GM20431 (cell line): ENCODE data around the gene CTSZ.
"Not testable (repeated sequence)": the region's sequence is repeated elsewhere in the genome, so short reads cannot be mapped to it uniquely, and the experiment has no call there.

Experiments used
- in situ Hi-C: fragments of 300-500 bp; cut with MseI, MboI; formaldehyde crosslinking; loops from one replicate; pipeline ENCODE4 v1.15.0; 2020; ENCODE audit warnings: low sequenced_read_pairs; ENCODE audit not compliant: unreplicated experiment

CTSZ gene

DNA sequence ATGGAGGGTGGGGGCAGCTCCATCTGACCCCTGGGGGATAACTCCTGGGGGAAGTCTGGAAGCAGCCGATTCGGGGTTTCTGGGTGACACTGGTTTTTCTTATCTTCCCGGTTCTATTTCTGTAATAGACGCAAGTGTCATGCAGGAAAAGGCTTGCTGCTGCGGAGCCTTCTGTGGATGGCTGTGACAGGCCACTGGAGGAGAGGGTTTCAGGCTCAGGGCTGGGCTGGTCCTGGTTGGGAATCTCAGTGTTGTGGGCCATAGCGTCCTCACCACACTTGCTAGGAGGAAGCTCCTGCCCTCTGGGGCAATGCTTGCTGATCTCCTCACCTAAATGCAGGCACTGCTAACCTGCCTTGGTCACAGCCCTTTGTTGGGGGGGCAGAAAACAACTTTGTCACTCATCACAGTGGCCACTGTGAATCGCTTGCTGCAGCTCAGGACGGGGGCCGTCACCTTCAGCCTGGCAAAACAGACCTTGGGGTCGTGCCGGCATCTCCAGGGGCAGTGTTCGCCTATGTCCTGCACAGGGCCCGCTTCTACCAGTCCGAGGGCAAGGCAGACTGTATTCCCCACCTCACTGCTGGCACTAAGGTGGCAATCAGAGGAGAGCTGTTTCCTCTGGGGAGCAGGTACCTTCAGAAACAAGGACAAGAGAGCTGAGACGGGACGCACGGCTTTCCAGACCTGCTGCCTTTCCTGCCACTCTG is 7.8 kb upstream of the CTSZ start:
- in situ Hi-C loops, result no loop called here

GRCh38 chr20:59013959-59014608 is 7.0 kb upstream of the CTSZ start:
- in situ Hi-C loops, result no loop called here

GRCh38 chr20:59013031-59013951 is 6.2 kb upstream of the CTSZ start:
- in situ Hi-C loops, result no loop called here

DNA sequence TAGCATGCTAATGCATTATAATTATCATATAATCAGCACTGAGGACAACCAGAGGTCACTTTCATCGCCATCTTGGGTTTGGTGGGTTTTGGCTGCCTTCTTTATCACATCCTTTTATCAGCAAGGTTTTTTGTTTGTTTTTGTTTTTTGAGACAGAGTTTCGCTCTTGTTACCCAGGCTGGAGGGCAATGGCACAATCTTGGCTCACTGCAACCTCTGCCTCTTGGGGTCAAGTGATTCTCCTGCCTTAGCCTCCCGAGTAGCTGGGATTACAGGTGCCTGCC is 4.8 kb upstream of the CTSZ start:
- in situ Hi-C loops, result not testable (repeated sequence)

GRCh38 chr20:59010995-59011873 is 4.2 kb upstream of the CTSZ start:
- in situ Hi-C loops, result no loop called here

DNA sequence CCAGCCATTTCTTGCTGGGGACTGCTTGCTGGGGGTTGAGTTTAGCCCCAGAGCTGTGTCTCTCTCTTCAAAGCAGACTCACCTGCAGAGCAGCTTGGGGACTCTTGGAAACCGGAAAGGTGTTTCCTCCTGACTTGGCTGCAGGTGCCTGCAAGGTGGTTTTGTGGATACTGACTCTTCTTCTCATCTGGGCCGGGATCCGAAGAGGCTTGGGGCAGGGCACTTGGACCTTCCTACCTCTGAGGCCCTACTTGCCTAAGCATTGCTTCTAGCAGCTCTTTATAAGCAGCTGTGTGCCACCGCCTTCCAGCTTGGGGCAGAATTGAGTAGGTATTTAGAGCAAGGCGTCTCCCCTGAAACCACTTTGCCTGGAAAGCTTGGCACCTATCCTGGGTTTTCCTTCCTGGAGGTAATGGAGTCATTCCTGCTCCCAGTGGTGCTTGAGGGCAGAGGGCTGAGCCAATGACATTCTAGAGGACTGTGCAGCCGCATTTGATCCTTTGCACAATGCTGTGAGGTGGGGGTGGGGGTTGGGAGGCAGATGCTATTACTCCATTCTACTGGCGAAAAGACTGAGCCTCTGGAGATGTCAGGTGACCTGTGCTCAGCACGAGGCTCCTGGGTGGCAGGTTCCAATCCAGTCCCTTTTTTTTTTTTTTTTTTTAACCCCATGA is 3.4 kb upstream of the CTSZ start:
- in situ Hi-C loops, result no loop called here

- in situ Hi-C loops, result no loop called here
These were observed 1.8 kb upstream of the CTSZ start for GRCh38 chr20:59008715-59009336.

DNA sequence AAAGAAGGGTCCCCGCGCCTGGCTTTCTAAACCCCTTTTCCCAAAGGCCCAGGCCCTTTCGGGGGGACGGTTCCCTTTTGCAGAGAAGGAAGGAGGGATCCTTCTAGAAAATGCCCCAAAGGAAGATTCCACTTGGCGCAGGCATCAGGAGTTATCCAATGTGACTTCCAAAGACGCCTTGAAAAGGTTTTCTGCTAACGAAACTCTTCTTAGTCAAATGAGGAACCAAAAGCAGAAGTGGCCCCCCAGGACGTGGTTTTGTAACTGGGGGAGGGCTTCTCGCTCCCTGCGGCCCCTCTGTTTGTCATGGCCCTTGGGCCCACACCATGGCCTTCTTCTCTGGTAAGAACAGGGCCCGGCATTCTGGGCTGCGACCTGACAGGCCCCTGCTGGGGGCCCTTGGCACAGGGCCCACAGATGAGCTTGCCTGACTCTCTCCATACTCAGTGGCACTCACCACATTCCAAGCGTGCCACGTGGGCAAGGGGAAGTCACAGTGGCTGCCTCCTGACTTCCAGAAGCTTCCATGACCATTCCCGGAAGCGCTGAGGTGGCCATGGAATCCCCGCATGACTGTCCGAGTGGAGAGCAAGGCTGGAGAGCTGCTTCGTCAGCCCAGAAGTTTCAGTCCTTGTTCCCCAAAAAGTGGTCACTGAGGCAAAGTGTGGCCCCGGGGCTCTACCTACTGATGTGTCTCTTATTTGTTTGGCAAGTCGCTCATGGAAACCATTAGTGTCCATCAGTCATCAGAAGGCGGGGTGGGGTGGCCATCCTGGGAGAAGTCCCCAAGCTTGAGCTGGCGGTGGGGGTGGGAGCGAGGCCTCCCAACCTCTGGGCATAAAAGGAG is 834 bp upstream of the CTSZ start:
- in situ Hi-C loops, result no loop called here

DNA sequence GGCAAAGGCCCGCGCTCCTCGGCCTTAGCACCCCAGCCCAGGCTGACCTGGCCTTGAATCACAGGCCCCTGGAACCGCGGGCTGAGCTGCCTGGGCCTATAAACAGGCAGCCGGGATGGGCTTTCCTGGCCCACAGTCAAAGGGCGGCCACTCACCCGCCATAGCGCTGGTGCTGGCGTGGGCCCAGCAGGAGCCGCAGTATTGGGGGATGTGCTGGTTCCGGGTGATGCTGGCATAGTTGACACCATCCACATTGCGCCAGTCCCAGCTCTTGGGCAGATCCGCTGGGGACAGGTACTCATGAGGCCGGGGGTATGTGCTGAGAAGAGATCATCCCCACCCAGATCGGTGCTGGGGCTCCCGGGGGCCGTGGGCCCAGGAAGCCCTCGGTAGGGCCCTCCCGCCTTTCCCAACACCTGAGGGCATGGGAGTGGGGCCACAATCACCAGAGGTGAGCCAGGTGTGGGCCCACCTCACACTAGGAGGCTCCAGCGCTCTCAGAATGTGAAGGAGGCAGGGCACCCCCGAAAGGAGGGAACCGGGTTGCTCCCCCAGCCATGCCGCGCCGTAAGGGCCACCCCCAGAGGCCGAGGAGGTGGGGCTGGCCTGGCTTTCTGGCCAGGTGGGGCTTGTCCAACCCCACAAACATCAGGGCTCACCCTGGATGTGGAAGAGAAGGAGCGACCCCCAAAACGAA is 739 bp downstream of the CTSZ start:
- in situ Hi-C loops, result no loop called here

DNA sequence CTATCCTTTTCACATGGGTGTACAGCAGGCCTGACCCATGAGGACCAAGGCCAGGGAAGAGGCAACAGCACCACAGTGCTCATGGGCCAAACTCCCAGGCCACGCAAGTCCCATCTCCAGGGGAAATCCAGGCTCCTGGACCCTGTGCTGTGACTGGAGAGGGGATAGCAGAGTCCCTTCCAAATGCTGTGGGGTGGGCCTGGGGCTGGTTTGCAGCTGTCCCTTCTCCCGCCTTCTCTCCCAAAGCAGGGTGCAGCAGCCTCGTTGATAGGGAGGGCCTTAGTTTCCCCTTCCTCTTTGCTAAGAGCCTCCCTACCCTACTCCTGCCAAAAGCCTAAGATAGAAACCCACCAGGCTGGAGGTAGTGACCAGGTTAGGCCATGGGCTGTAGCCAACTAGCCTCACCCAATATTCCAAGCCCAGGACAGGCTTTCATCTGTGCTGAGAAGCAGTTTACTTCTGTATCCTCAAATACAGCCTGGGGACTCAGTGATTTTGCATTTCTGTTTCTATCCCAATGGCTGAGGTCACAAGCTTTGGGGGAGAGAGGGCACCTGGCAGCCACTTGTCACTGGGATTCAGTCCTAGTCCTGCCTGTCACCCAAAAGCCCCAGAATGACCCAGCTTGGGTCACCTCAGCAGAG is 1.4 kb downstream of the CTSZ start:
- in situ Hi-C loops, result no loop called here

GRCh38 chr20:59004763-59005522 is 2.1 kb downstream of the CTSZ start:
- in situ Hi-C loops, result no loop called here

DNA sequence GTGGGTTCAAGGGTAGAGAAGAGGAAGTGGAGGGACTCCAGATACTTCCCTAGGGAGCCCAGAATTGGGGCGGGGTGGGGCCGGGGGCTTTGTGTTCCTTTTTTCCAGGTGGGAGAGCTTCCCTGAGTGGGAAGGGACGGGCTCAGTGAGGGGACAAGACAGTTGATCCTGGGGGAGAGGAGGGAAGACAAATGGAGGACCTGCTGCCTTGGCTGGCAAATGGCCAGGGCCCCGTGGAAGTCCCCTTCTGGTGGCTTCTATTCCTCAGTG is 2.6 kb downstream of the CTSZ start:
- in situ Hi-C loops, result no loop called here

DNA sequence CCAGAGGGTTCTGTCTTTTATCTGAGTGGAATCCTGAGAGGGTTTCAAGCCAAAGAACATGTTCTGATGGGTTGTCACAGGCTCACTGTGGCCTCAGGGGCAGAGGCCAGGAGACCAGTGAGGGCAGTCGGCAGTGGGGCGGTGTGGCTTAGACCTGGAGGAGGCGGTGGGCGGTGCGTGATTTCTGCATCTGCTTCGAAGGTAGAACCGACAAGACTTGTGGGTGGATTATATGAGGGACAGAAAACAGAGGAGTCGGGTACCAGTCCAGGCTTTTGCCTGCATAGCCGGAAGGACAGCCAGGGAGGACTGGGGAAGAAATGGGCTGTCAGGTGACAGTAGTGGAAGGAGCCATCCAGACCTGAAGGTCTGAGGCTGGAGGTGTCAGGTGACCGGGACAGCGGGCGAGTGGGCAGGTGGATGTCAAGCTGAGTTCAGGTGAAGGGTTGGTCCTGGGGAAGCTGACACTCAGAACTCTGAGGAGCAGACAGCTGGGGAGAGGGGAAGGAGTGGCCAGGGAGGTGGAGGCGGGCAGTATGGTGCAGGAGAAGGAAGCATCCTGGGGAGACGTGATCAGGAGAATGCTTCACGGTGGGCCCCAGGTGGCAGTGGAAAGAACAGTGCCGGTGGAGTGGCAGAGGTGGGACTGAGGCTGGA is 3.1 kb downstream of the CTSZ start:
- in situ Hi-C loops, result no loop called here

DNA sequence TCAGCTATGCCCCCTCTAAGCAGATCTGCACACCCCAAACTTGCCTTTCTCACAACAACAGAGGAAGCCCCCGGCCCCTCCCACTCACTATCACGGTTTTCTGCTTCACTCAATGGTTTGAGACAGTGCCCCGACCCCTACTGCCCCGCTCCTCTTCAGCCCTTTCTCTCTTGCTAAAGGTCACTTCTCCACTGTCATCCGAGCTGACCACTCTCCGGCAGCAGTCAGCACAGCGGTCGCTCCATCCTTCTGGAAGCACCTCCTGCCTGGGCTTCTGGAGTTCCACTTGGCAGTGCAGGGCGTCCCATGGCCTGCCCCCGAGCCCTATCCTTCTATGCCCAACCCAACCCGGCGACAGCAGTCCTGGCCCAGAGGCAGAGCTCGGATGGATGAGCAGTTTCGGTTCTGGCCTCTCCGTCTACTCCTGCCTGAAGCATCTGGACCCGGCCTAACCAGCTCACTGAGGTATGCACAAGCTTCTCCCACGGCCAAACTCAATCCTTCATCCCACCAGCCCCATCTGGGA is 4.1 kb downstream of the CTSZ start:
- in situ Hi-C loops, result no loop called here

DNA sequence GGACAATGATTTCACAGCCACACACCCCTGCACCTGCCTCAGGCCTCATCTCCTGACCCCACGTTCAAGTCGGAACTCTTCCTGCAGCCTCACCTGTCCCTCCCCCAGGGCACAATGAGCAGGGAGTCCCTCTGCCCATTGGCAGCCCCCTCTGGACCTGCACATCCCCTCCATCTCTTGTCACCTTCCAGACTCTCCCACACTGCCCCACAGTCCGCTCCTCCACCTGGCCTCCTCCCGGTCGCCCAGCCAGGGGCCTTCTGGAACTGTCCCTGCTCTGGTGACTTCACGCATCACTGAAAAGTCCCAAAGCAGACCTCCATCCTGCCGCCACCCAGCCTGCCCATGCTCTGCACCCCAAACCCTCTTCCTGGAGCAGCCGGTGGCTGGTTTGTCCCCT is 4.7 kb downstream of the CTSZ start:
- in situ Hi-C loops, result no loop called here
